Measurements from ENCODE around the gene NES. TPM values are rescaled to one million over a fixed set of nuclear protein-coding genes. Genes with fewer than 3 reads are reported as not detected.

NES gene
- total RNA-seq, 1 experiment from 2014 or later: 6.8 TPM

DNA sequence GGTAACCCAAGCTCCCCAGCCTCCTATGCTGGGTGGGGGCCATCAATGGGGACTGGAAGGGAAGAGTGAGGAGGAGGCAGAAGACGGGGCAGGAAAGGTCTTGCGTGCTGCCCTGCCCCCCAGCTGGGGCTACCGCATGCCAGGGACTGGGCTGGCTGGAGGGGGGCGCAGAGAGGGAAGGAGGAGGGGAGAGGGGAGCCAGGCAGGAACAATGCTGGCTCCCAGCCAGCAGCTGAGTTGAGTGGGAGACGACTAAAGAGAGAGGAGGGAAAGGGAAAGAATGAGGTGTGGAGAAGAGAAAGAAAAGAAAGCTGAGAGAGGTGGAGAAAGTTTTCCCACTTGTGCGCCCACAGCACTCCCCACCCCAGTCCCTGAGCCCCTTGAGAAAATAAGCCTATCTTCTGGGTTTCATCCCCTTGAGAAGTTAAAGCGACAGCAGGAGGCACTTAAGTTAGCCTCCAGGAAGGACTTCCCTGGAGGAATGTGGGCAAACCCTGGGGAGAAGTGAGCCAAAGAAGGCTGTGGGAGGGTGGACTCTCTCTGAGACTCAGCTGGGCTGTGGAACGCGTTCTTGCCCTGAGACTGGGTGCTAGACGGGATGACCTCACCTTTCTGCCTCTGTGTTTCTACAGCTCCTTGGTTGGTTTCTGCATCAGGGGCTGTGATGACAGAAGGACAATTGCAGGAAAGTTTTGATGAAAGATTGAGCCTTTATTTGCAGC, 12.9 kb upstream of the NES start:
- Histone ChIP-seq H3K4me2 (peak overlapping the region; percentile 95), H3K4me3 (no peak overlapping the region), H3K9me3 (ENCODE audit: insufficient read depth, low read depth) (no peaks in the 10 kb centered on the region), H2AFZ (no peak overlapping the region), H3K27ac (peak overlapping the region; percentile 94; the same call in 1 of the 2 replicates), H3K27me3 (ENCODE audit: insufficient read depth, low read depth) (no peaks in the 10 kb centered on the region), H3F3A (ENCODE audit: insufficient read depth, low read depth) (peaks cover 59% of the 10 kb centered on the region), H3K4me1 (replicated peaks; ENCODE audit: insufficient read depth) (peaks cover 81% of the 10 kb centered on the region), H3K9me2 (ENCODE audit: insufficient read depth) (no peaks in the 10 kb centered on the region), H3K79me2 (ENCODE audit: low read depth) (no peaks in the 10 kb centered on the region), H3K36me3 (ENCODE audit: low read depth) (no peaks in the 10 kb centered on the region), H4K20me1 (ENCODE audit: insufficient read depth) (no peaks in the 10 kb centered on the region)
- BruUV-seq (replicated peaks): no TSS peak
- intact Hi-C loops (cut with micrococcal nuclease; ENCODE audit: unreplicated experiment): loop anchor here (1.0 to 10.0 kb wide), 9 partner anchors 16 to 445 kb away; partner anchors contain the start of genes ETV3, INSRR, MEF2D and PRCC
- no peak for DNase-seq
- CTCF ChIA-PET: interaction anchor here (0.5 to 6.3 kb wide), 12 partner anchors 12 to 237 kb away, joined by 3 to 109 read pairs (median 7); partner anchors contain the start of genes CRABP2, ISG20L2, METTL25B and PRCC
- TF ChIP-seq EZH2 (IDR thresholded peaks at IDR 0.05; ENCODE audit: low read depth): no peak
- TF ChIP-seq, protein P1, sequence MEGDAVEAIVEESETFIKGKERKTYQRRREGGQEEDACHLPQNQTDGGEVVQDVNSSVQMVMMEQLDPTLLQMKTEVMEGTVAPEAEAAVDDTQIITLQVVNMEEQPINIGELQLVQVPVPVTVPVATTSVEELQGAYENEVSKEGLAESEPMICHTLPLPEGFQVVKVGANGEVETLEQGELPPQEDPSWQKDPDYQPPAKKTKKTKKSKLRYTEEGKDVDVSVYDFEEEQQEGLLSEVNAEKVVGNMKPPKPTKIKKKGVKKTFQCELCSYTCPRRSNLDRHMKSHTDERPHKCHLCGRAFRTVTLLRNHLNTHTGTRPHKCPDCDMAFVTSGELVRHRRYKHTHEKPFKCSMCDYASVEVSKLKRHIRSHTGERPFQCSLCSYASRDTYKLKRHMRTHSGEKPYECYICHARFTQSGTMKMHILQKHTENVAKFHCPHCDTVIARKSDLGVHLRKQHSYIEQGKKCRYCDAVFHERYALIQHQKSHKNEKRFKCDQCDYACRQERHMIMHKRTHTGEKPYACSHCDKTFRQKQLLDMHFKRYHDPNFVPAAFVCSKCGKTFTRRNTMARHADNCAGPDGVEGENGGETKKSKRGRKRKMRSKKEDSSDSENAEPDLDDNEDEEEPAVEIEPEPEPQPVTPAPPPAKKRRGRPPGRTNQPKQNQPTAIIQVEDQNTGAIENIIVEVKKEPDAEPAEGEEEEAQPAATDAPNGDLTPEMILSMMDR (conservative IDR thresholded peaks at IDR 0.05): no peak
- POLR2A ChIA-PET (ENCODE audit: unreplicated experiment): interaction anchor here (0.5 to 1.2 kb wide), 8 partner anchors 13 to 38 kb away, joined by 3 to 12 read pairs (median 4); partner anchors contain the start of genes CRABP2, ISG20L2 and METTL25B

- intact Hi-C loops (cut with micrococcal nuclease; ENCODE audit: unreplicated experiment): loop anchor here (1.0 to 2.0 kb wide), 6 partner anchors 17 to 238 kb away; partner anchors contain the start of gene INSRR
- Histone ChIP-seq H3K9me3 (ENCODE audit: insufficient read depth, low read depth) (no peaks in the 10 kb centered on the region), H4K20me1 (ENCODE audit: insufficient read depth) (no peaks in the 10 kb centered on the region), H3K4me1 (replicated peaks; ENCODE audit: insufficient read depth) (peaks cover 82% of the 10 kb centered on the region), H2AFZ (peak overlapping the region; percentile 85), H3F3A (ENCODE audit: insufficient read depth, low read depth) (peaks cover 58% of the 10 kb centered on the region), H3K79me2 (ENCODE audit: low read depth) (no peaks in the 10 kb centered on the region), H3K4me2 (peak overlapping the region; percentile 95), H3K9me2 (ENCODE audit: insufficient read depth) (no peaks in the 10 kb centered on the region), H3K27ac (no peak overlapping the region), H3K36me3 (ENCODE audit: low read depth) (no peaks in the 10 kb centered on the region), H3K27me3 (ENCODE audit: insufficient read depth, low read depth) (no peaks in the 10 kb centered on the region), H3K4me3 (peak overlapping the region; percentile 48; the same call in 1 of the 2 replicates)
- peak; percentile 72 to 84 for DNase-seq
- no TSS peak for BruUV-seq (replicated peaks)
- CTCF ChIA-PET: interaction anchor here (0.5 to 6.3 kb wide), 14 partner anchors 12 to 237 kb away, joined by 3 to 109 read pairs (median 9); partner anchors contain the start of genes CRABP2, ISG20L2, METTL25B and PRCC
- POLR2A ChIA-PET (ENCODE audit: unreplicated experiment): interaction anchor here (0.5 to 1.2 kb wide), 7 partner anchors 12 to 58 kb away, joined by 3 to 12 read pairs (median 4); partner anchors contain the start of genes CRABP2, ISG20L2 and METTL25B
- TF ChIP-seq EZH2 (IDR thresholded peaks at IDR 0.05; ENCODE audit: low read depth): no peak
- TF ChIP-seq, protein P1 (conservative IDR thresholded peaks at IDR 0.05): peak; percentile 95
These were observed 12.1 kb upstream of the NES start for GRCh38 chr1:156689035-156689952.

Measured in PC-9 (cell line).